ENCODE measurements around the gene GPR180. TPM values are rescaled to one million over a fixed set of nuclear protein-coding genes. Genes with fewer than 3 reads are reported as not detected.
"Not testable (repeated sequence)": the region's sequence is repeated elsewhere in the genome, so short reads cannot be mapped to it uniquely, and the experiment has no call there.

GPR180 gene
- total RNA-seq, 1 donor from 2014 or later: 8.2 TPM

DNA sequence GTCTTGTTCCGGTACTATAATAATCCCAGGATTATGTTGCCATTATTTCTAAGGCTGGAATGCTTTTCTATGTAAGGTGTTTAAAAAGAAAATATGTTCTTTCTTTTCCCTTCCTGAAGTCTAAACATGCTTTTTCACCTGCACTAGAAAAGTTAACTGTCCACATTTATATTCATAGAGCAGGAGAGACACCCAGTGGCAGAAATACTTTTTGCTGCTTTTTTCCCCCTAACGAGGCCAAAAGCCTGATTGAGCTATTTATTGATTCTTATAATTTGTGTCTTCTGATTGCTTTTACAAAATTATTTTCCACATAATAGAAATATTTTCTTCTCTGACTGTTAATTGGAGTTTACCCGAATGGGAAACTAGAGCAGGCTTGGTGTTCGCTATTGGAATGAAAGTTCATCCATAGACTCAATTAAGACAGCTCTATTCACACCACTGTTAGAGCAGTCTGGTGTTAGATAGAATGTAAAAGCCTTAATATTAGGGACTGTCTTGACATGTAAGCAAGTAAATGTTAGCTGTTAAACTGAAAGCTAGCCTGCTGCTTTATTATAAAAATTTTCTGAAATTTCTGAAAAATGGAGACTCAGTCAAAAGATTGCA, 15.8 kb downstream of the GPR180 start:
- TF ChIP-seq, protein P1, sequence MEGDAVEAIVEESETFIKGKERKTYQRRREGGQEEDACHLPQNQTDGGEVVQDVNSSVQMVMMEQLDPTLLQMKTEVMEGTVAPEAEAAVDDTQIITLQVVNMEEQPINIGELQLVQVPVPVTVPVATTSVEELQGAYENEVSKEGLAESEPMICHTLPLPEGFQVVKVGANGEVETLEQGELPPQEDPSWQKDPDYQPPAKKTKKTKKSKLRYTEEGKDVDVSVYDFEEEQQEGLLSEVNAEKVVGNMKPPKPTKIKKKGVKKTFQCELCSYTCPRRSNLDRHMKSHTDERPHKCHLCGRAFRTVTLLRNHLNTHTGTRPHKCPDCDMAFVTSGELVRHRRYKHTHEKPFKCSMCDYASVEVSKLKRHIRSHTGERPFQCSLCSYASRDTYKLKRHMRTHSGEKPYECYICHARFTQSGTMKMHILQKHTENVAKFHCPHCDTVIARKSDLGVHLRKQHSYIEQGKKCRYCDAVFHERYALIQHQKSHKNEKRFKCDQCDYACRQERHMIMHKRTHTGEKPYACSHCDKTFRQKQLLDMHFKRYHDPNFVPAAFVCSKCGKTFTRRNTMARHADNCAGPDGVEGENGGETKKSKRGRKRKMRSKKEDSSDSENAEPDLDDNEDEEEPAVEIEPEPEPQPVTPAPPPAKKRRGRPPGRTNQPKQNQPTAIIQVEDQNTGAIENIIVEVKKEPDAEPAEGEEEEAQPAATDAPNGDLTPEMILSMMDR (conservative IDR thresholded peaks at IDR 0.05; ENCODE audit: low read depth, low read length): peak; percentile 70
- no peak for DNase-seq (ENCODE audit: low read depth)
- no peak overlapping the region for H3K4me3 ChIP-seq (ENCODE audit: low read depth, low read length)

DNA sequence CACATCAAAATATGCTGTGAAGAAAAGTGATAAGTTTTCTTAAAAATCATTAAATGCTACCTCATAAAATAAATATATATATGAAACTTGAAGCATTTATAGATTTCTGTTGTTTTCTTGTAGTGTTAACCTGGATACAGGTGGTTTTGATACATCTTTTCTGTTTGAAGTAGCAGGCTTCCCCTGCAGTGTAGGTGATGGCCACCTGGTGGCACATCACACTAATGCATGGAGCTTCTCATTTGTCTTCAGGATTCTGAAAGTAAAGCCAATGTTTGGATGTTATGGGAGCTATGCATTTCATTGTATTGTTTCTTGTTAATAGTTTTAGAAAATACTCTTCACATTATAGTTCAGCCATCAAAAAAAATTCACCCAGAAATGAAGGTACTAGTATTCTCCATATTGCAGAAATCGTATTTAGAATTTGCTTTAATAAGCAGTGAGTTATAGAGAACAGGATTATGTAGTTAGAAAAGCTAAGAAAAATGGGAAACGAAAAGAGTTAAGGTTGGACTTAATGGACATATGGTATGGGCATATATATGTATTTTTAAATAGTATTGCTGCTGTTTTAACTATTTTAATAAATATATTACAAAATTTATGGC, 18.7 kb downstream of the GPR180 start:
- TF ChIP-seq, protein P1 (conservative IDR thresholded peaks at IDR 0.05; ENCODE audit: low read depth, low read length): peak; percentile 80
- no peak overlapping the region for H3K4me3 ChIP-seq (ENCODE audit: low read depth, low read length)
- no peak for DNase-seq (ENCODE audit: low read depth)

DNA sequence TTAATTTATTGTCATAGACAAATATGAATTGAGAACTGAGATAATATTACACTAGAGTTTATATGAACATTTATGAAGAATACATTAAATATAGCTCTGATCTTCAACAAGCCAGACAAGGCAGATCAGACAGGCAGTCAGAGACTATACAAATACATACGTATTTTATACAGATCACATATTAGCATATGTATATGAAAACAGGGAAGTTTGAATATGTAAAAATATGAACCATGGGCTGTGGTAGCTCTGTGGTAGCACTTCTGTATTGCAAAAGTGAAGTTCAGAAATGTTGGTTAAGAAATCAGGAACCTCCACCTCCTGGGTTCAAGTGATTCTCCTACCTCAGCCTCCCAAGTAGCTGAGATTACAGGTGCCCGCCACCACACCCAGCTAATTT, 20.7 kb downstream of the GPR180 start:
- TF ChIP-seq, protein P1 (conservative IDR thresholded peaks at IDR 0.05; ENCODE audit: low read depth, low read length): no peak
- no peak overlapping the region for H3K4me3 ChIP-seq (ENCODE audit: low read depth, low read length)
- no peak for DNase-seq (ENCODE audit: low read depth)

DNA sequence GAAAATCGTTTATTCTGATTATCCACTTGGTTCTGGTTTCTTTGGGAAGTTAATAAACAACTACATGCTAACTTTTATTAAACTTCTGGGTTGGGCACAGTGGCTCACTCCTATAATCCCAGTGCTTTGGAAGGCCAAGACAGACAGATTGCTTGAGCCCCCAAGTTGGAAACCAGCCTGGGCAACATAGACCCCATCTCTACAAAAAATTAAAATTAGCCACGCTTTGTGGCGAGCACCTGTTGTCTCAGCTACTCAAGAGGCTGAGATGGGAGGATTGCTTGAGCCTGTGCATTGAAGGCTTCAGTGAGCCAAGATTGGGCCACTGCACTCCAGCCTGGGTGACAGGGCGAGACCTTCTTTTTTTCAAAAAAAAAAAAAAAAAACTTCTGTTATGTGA, 21.7 kb downstream of the GPR180 start:
- DNase-seq (ENCODE audit: low read depth): no peak
- H3K4me3 ChIP-seq (ENCODE audit: low read depth, low read length): no peak overlapping the region
- TF ChIP-seq, protein P1 (conservative IDR thresholded peaks at IDR 0.05; ENCODE audit: low read depth, low read length): no peak

DNA sequence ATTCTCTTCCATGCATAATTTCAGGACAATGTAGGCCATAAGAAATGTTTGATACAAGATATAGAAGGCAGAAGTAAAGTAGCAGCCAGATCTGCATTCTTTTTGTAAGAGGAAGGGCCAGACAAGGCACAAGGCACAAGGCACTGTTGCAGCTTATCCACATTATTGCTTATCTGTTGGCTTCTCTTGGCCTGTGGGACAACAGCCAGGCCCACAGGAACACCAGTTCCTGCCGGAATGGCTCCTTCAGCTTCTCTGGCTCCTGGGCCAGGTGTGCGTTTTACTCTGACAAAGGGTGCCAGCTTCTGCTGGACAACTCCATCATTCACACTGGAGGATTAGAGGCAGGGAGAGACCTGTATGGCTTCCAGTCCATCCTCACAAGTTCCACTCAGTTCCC, 29.2 kb downstream of the GPR180 start:
- TF ChIP-seq, protein P1 (conservative IDR thresholded peaks at IDR 0.05; ENCODE audit: low read depth, low read length): no peak
- H3K4me3 ChIP-seq (ENCODE audit: low read depth, low read length): no peak overlapping the region
- DNase-seq (ENCODE audit: low read depth): no peak

DNA sequence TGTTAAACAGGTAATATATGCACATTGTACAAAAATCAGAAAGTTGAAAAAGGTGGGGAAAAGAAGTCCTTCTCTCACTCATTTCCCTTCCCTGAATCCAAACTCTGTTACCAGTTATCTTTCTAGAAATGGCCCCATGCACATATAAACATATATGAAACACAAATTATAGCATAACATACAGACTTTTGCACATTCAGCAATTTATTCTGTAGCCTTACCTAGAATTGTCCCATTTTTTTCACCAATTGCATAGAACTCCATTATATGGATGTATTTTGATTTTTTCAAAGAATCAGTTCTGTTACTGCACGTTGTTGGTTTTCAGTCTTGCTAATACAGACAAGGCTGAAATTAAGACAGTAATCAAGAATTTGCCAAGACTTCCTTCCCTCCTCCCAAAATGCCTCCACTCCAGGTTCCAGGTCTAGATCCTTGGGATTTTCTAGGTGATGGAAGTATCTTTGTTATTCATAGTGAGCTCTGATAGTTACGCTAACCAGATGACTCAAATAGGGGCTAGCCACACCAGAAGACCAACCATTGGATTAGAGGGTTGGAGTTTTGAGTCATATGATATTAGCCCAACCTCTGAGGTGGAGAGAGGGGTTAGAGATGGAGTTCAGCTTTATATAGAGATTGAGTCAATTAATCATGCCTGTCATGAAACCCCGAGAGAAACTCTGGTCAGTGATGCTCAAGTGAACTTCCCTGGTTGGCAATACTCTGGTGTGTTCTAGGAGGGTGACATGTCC, 30.7 kb downstream of the GPR180 start:
- no peak overlapping the region for H3K4me3 ChIP-seq (ENCODE audit: low read depth, low read length)
- TF ChIP-seq, protein P1 (conservative IDR thresholded peaks at IDR 0.05; ENCODE audit: low read depth, low read length): no peak
- DNase-seq (ENCODE audit: low read depth): no peak

DNA sequence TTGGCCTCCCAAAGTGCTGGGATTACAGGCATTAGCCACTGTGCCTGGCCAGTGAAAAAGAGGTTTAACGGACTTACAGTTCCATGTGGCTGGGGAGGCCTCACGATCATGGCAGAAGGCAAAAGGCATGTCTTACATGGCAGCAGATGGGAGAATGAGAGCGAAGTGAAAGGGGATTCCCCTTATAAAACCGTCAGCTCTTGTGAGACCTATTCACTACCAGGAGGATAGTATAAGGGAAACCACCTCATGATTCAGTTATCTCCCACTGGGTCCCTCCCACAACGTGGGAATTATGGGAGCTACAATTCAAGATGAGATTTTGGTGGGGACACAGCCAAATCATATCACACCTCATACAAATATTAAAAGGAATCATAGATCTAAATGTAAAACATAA, 34.4 kb downstream of the GPR180 start:
- DNase-seq (ENCODE audit: low read depth); H3K4me3 ChIP-seq (ENCODE audit: low read depth, low read length): not testable (repeated sequence)
